Omental fat pad (tissue), 4 donors: ENCODE measurements around the gene RTKN2. TPM values are rescaled to one million over a fixed set of nuclear protein-coding genes. Genes with fewer than 3 reads are reported as not detected.

Experiments used
- ATAC-seq: fragments of 150-250 bp; one replicate; pipeline ENCODE4 v1.9.1; 2016; ENCODE audit warnings: mild to moderate bottlenecking, moderate library complexity; ENCODE audit not compliant: low FRiP score
- DNase-seq: peaks from one replicate; pipeline ENCODE4 v3.0.0-alpha.2; 2019; ENCODE audit warnings: low spot score
- CTCF ChIP-seq, 3 donors: fragments of 450-650 bp; IDR thresholded peaks; one replicate each; pipeline ENCODE4 v1.5.1; 2016 to 2017; ENCODE audit warnings: antibody characterized with exemption in 3 of 3, mild to moderate bottlenecking in 3 of 3, moderate library complexity in 2 of 3
- total RNA-seq, 4 donors: library from RNA; depleted of rRNA; stranded (reverse); fragments of >200 nt; gene quantifications; one replicate each; pipeline ENCODE4 v1.1.0, GENCODE V29; 2016

RTKN2 gene
- total RNA-seq, 4 donors from 2014 or later = 0.09 to 0.48 (median 0.38) TPM; not detected in 1

- DNase-seq (no peak), ATAC-seq (no peak)
- TF ChIP-seq CTCF (IDR thresholded peaks at IDR 0.05) = no peak
Measured at GRCh38 chr10:62230344-62231121, 38.1 kb downstream of the RTKN2 start.

DNA sequence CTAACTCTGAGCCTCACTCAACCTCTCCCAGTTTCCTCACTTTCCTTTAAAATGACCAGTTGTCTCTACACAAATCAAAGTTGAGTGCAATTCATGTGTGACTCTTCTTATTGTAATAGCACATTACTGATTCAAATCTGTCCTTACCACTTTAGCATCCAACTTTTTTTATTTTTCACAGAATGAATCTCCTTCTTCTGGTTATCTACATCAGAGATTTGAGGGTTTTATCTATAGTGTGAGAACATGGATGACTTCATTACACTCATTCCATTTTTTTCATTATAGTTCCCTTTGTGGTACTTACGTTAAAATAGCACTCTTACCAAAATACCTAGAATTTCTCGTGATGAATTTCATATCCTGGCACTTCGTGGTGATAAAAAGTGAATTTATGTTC lies 43.3 kb downstream of the RTKN2 start:
- no peak for ATAC-seq
- no peak for DNase-seq
- TF ChIP-seq CTCF (IDR thresholded peaks at IDR 0.05) = no peak

- DNase-seq (no peak), ATAC-seq (peak; percentile 75)
- TF ChIP-seq CTCF (IDR thresholded peaks at IDR 0.05) = no peak
Measured at GRCh38 chr10:62224606-62225005, 44.0 kb downstream of the RTKN2 start.

DNA sequence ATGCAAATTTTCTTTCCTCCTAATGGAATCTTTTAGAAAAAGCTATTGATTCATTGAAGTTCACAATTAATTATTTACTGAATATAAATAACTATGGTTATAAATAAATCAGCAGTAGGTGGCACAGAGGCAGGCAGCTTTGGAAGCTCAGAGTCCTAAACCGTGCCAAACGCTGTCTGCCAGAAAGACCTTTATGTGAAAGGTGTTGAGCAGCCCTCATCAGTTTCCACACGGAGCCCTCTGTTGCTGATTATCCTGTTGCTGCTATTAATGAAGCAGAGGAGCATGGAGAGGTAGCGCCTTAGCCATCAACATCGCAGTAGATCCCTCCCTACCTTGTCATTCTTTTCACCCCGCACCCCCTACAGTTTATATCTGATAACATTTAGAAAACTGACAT lies 51.0 kb downstream of the RTKN2 start:
- ATAC-seq (no peak), DNase-seq (no peak)
- no peak for TF ChIP-seq CTCF (IDR thresholded peaks at IDR 0.05)

GRCh38 chr10:62214364-62214874 lies 54.2 kb downstream of the RTKN2 start:
- no peak for TF ChIP-seq CTCF (IDR thresholded peaks at IDR 0.05)
- no peak for ATAC-seq
- no peak for DNase-seq

DNA sequence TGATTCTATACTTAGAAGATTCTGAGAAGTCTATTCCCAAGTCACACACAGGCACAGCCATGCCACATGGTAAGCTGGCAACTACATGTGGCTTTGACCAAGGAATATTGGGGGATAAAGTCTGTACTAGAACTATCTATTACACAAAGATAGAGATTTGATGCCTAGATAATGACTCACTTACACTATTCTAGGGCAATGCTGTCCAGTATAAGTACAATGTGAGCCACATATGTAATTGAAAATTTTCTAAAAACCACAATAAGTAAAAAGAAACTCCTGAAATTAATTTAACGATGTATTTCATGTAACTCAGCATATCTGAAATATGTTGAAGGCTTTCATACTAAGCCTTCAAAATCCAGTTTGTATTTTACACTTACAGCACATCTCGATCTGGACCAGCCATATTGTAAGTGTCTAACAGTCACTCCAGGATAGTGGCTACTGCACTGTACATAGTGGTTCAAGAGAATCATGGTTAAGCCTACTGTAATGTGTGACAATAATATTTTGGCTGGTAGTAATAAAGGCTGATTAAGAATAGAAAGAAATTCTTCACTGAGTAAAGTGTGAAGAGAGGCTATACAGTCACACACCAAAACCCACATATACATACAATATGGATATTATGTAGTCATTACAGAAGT lies 62.8 kb downstream of the RTKN2 start:
- TF ChIP-seq CTCF (IDR thresholded peaks at IDR 0.05) = no peak
- DNase-seq = no peak
- no peak for ATAC-seq
